Measurements from ENCODE around the gene CEP112.

The CEP112 gene

GRCh38 chr17:65885541-65886312, 306.2 kb downstream of the CEP112 start:
- H3K4me3 ChIP-seq (ENCODE audit: low read depth, low read length): no peak overlapping the region
- in situ Hi-C loops (cut with HindIII; ENCODE audit: low sequenced_read_pairs): no loop called here
- TF ChIP-seq CTCF (IDR thresholded peaks at IDR 0.05; ENCODE audit: low read depth, low read length): no peak
- DNase-seq (ENCODE audit: low read depth, low spot score): no peak

GRCh38 chr17:65876985-65877384, 314.9 kb downstream of the CEP112 start:
- in situ Hi-C loops (cut with HindIII; ENCODE audit: low sequenced_read_pairs): no loop called here
- H3K4me3 ChIP-seq (ENCODE audit: low read depth, low read length): no peak overlapping the region
- no peak for TF ChIP-seq CTCF (IDR thresholded peaks at IDR 0.05; ENCODE audit: low read depth, low read length)
- DNase-seq (ENCODE audit: low read depth, low spot score): no peak

GRCh38 chr17:65868881-65869280, 323.1 kb downstream of the CEP112 start:
- in situ Hi-C loops (cut with HindIII; ENCODE audit: low sequenced_read_pairs): no loop called here
- TF ChIP-seq CTCF (IDR thresholded peaks at IDR 0.05; ENCODE audit: low read depth, low read length): no peak
- no peak overlapping the region for H3K4me3 ChIP-seq (ENCODE audit: low read depth, low read length)
- DNase-seq (ENCODE audit: low read depth, low spot score): no peak

- in situ Hi-C loops (cut with HindIII; ENCODE audit: low sequenced_read_pairs): no loop called here
- no peak for DNase-seq (ENCODE audit: low read depth, low spot score)
- H3K4me3 ChIP-seq (ENCODE audit: low read depth, low read length): no peak overlapping the region
- no peak for TF ChIP-seq CTCF (IDR thresholded peaks at IDR 0.05; ENCODE audit: low read depth, low read length)
These were observed 324.9 kb downstream of the CEP112 start for GRCh38 chr17:65867014-65867413.

- in situ Hi-C loops (cut with HindIII; ENCODE audit: low sequenced_read_pairs): no loop called here
- DNase-seq (ENCODE audit: low read depth, low spot score): no peak
- no peak for TF ChIP-seq CTCF (IDR thresholded peaks at IDR 0.05; ENCODE audit: low read depth, low read length)
- H3K4me3 ChIP-seq (ENCODE audit: low read depth, low read length): no peak overlapping the region
These were observed 326.1 kb downstream of the CEP112 start for GRCh38 chr17:65865715-65866425.

GRCh38 chr17:65864394-65864793, 327.5 kb downstream of the CEP112 start:
- no peak for TF ChIP-seq CTCF (IDR thresholded peaks at IDR 0.05; ENCODE audit: low read depth, low read length)
- no peak for DNase-seq (ENCODE audit: low read depth, low spot score)
- in situ Hi-C loops (cut with HindIII; ENCODE audit: low sequenced_read_pairs): no loop called here

More at GRCh38 chr17:65864394-65864793, 327.5 kb downstream of the CEP112 start:
- H3K4me3 ChIP-seq (ENCODE audit: low read depth, low read length): no peak overlapping the region
